HEK293 (cell line): ENCODE data around the gene ALDH16A1.

ENCODE experiments used
- CTCF ChIA-PET: fragments of 350-600 bp; formaldehyde crosslinking; extraction: SDS; loops from one replicate; lab custom pipeline; 2021; ENCODE audit warnings: antibody characterized with exemption; lab: Yijun Ruan, JAX
- POLR2A ChIA-PET: fragments of 300-600 bp; formaldehyde crosslinking; extraction: SDS; loops from one replicate; lab custom pipeline; 2020; ENCODE audit warnings: antibody characterized with exemption, inconsistent platforms; lab: Yijun Ruan, JAX
- H3K27ac ChIP-seq: fragments of 200-500 bp; sonication (Bioruptor generic); 2 replicates; pipeline ENCODE4 v1.5.1; 2014; ENCODE audit warnings: low read depth, low read length, control low read depth, inconsistent platforms; ENCODE audit errors: extremely low read depth
- H3K36me3 ChIP-seq, 2 experiments: fragments of 200-500 bp in 1 of 2; sonication (Bioruptor generic) in 1 of 2; 1 replicate in 1 of 2; 2 replicates in 1 of 2; pipeline ENCODE4 v1.5.1; 2014 to 2017; ENCODE audit warnings: inconsistent platforms in 2 of 2, low read length in 2 of 2; ENCODE audit not compliant: control insufficient read depth in 2 of 2, insufficient read depth in 1 of 2
- H3K4me1 ChIP-seq: fragments of 200-500 bp; sonication (Bioruptor generic); 2 replicates; pipeline ENCODE4 v1.5.1; 2014; ENCODE audit warnings: mild to moderate bottlenecking, low read length, inconsistent platforms; ENCODE audit not compliant: control insufficient read depth, insufficient read depth
- H3K4me3 ChIP-seq: 2 replicates; pipeline ENCODE4 v1.5.1; 2011; ENCODE audit warnings: low read depth, mild to moderate bottlenecking, control low read depth, low read length, moderate library complexity
- H3K9me3 ChIP-seq: fragments of 200-500 bp; sonication (Bioruptor generic); 2 replicates; pipeline ENCODE4 v1.5.1; 2014; ENCODE audit warnings: low read depth, low read length, inconsistent platforms; ENCODE audit not compliant: control insufficient read depth, insufficient read depth
- EGR2 ChIP-seq: fragments of 450-650 bp; formaldehyde crosslinking; IDR thresholded peaks from 2 replicates; pipeline ENCODE4 v1.5.1; 2016; ENCODE audit warnings: low read depth, missing biosample characterization, missing genetic modification characterization
- GLIS1 ChIP-seq: fragments of 450-650 bp; formaldehyde crosslinking; IDR thresholded peaks from 2 replicates; pipeline ENCODE4 v1.5.1; 2016; ENCODE audit warnings: missing biosample characterization, missing genetic modification characterization
- KLF16 ChIP-seq: fragments of 450-650 bp; formaldehyde crosslinking; IDR thresholded peaks from 2 replicates; pipeline ENCODE4 v1.5.1; 2017; ENCODE audit warnings: missing biosample characterization, missing genetic modification characterization
- SP3 ChIP-seq: fragments of 450-650 bp; formaldehyde crosslinking; IDR thresholded peaks from 2 replicates; pipeline ENCODE4 v1.5.1; 2016; ENCODE audit warnings: missing biosample characterization, missing genetic modification characterization
- ZBTB21 ChIP-seq: fragments of 450-650 bp; formaldehyde crosslinking; IDR thresholded peaks from 2 replicates; pipeline ENCODE4 v1.5.1; 2017; ENCODE audit warnings: missing biosample characterization, missing genetic modification characterization
- ZFHX2 ChIP-seq: fragments of 450-650 bp; formaldehyde crosslinking; conservative IDR thresholded peaks from 2 replicates; pipeline ENCODE4 v1.5.1; 2016; ENCODE audit warnings: missing biosample characterization, missing genetic modification characterization
- ZIC2 ChIP-seq: fragments of 450-650 bp; formaldehyde crosslinking; IDR thresholded peaks from 2 replicates; pipeline ENCODE4 v1.5.1; 2016; ENCODE audit warnings: missing biosample characterization, missing genetic modification characterization
- ZNF133 ChIP-seq: fragments of 450-650 bp; formaldehyde crosslinking; IDR thresholded peaks from 2 replicates; pipeline ENCODE4 v1.5.1; 2016; ENCODE audit warnings: missing biosample characterization, missing genetic modification characterization
- ZNF146 ChIP-seq: fragments of 450-650 bp; formaldehyde crosslinking; IDR thresholded peaks from 2 replicates; pipeline ENCODE4 v1.5.1; 2016; ENCODE audit warnings: missing biosample characterization, missing genetic modification characterization
- ZNF211 ChIP-seq: fragments of 450-650 bp; formaldehyde crosslinking; IDR thresholded peaks from 2 replicates; pipeline ENCODE4 v1.5.1; 2016; ENCODE audit warnings: low read depth, missing biosample characterization, missing genetic modification characterization
- ZNF292 ChIP-seq: fragments of 450-650 bp; formaldehyde crosslinking; IDR thresholded peaks from 2 replicates; pipeline ENCODE4 v1.5.1; 2016; ENCODE audit warnings: low read depth, missing biosample characterization, missing genetic modification characterization, borderline replicate concordance
- ZNF354C ChIP-seq: fragments of 450-650 bp; formaldehyde crosslinking; IDR thresholded peaks from 2 replicates; pipeline ENCODE4 v1.5.1; 2016; ENCODE audit warnings: missing biosample characterization, missing genetic modification characterization, low read depth, borderline replicate concordance
- ZNF394 ChIP-seq: fragments of 450-650 bp; formaldehyde crosslinking; IDR thresholded peaks from 2 replicates; pipeline ENCODE4 v1.5.1; 2016; ENCODE audit warnings: missing biosample characterization, missing genetic modification characterization, mild to moderate bottlenecking, moderate library complexity, borderline replicate concordance
- ZNF501 ChIP-seq: fragments of 450-650 bp; formaldehyde crosslinking; IDR thresholded peaks from 2 replicates; pipeline ENCODE4 v1.5.1; 2016; ENCODE audit warnings: missing biosample characterization, missing genetic modification characterization
- ZNF529 ChIP-seq: fragments of 450-650 bp; formaldehyde crosslinking; IDR thresholded peaks from 2 replicates; pipeline ENCODE4 v1.5.1; 2017; ENCODE audit warnings: missing genetic modification characterization, missing biosample characterization; ENCODE audit not compliant: insufficient replicate concordance
- ZNF555 ChIP-seq: fragments of 450-650 bp; formaldehyde crosslinking; conservative IDR thresholded peaks from 2 replicates; pipeline ENCODE4 v1.5.1; 2017; ENCODE audit warnings: missing biosample characterization, mild to moderate bottlenecking, missing genetic modification characterization, inconsistent platforms
- ZNF560 ChIP-seq: fragments of 450-650 bp; formaldehyde crosslinking; IDR thresholded peaks from 2 replicates; pipeline ENCODE4 v1.5.1; 2017; ENCODE audit warnings: missing biosample characterization, missing genetic modification characterization, borderline replicate concordance
- ZNF660 ChIP-seq: fragments of 450-650 bp; IDR thresholded peaks from 2 replicates; pipeline ENCODE4 v1.5.1; 2018; ENCODE audit warnings: missing biosample characterization, mild to moderate bottlenecking, missing genetic modification characterization
- ZNF785 ChIP-seq: fragments of 450-650 bp; formaldehyde crosslinking; IDR thresholded peaks from 2 replicates; pipeline ENCODE4 v1.5.1; 2016; ENCODE audit warnings: missing biosample characterization, missing genetic modification characterization
- TF ChIP-seq, protein P1 (sequence below): fragments of 450-650 bp; formaldehyde crosslinking; IDR thresholded peaks from 2 replicates; pipeline ENCODE4 v1.5.1; 2016; ENCODE audit warnings: missing biosample characterization, missing genetic modification characterization
- TF ChIP-seq, protein P2 (sequence below): fragments of 450-650 bp; formaldehyde crosslinking; IDR thresholded peaks from 2 replicates; pipeline ENCODE4 v1.5.1; 2016; ENCODE audit warnings: missing biosample characterization, missing genetic modification characterization
- TF ChIP-seq, protein P3 (sequence below): fragments of 450-650 bp; formaldehyde crosslinking; IDR thresholded peaks from 2 replicates; pipeline ENCODE4 v1.5.1; 2016; ENCODE audit warnings: missing biosample characterization, missing genetic modification characterization

ALDH16A1 gene

DNA sequence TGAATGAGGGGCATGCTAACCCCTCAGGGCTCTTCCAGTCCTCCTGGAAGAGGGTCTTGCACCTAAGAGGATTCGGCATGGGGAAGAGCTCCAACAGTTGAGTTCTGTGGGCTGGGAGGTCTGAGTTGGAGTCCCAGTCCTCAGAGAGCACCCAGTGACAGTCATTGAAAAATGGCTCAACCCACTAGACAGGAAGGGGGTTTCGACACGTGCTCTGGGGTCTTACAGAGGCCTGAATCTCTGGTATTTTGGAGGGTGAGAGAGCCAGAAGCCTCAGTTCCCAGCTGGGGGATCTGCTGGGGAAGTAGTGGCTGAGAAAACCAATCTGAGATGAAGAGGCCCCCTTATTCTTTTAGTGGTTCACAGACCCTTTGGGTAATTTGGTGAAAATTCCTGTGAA lies 38.8 kb upstream of the ALDH16A1 start:
- H3K9me3 ChIP-seq: no peaks in the 10 kb centered on the region
- TF ChIP-seq, protein P1, sequence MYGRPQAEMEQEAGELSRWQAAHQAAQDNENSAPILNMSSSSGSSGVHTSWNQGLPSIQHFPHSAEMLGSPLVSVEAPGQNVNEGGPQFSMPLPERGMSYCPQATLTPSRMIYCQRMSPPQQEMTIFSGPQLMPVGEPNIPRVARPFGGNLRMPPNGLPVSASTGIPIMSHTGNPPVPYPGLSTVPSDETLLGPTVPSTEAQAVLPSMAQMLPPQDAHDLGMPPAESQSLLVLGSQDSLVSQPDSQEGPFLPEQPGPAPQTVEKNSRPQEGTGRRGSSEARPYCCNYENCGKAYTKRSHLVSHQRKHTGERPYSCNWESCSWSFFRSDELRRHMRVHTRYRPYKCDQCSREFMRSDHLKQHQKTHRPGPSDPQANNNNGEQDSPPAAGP (tag by site-specific recombination): no peak
- TF ChIP-seq ZNF660 (tag by site-specific recombination): no peak
- TF ChIP-seq ZNF785: no peak
- TF ChIP-seq SP3 (tag by site-specific recombination): no peak
- no peak for TF ChIP-seq ZNF292 (tag by site-specific recombination)
- no peaks in the 10 kb centered on the region for H3K36me3 ChIP-seq
- no peak overlapping the region for H3K4me3 ChIP-seq
- ChIA-PET POLR2A (no interaction called here), CTCF (interaction anchor here (1.9 to 6.9 kb wide), 2 partner anchors 6 to 22 kb away, joined by 12 to 28 read pairs; no protein-coding TSS in a partner anchor)
- H3K27ac ChIP-seq: no peak overlapping the region
- H3K4me1 ChIP-seq: no peaks in the 10 kb centered on the region

DNA sequence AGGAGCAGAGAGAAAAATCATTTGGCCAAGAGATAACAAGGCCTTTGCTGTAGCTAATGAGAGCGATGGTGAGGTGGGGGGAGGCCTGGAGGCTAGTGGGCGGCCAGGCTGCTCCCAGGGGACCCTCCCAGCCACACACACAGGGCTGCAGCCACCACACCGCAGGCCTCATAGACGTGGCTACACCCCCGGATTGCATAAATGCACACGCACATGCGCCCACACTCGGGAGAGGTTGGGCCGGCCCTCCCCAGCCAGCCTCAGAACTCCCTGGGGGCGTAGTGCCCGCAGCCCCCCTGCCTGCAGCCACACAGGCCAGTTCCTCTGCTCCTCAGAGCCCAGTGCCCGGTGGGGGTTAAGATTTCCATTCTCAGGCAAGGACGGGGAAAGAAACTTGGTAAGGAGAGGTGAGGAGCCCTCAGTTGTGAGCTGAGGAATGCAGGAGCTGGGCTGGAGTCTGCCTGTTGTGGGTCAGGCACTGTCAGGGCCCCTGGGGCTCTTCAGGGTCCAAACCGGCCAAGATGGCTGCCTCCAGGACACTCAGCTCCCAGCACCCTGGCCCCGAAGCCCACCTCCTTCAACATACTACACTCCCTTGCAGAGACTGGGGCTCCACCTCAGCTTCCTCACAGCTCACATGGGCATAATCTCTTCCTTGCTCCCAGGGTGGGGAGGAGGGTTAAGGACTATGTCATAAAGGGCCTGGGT lies 37.8 kb upstream of the ALDH16A1 start:
- ChIA-PET POLR2A (interaction anchor here (1.1 kb wide), 1 partner anchor 38 kb away, joined by 3 read pairs; the partner anchor contains the start of gene ALDH16A1), CTCF (interaction anchor here (0.6 to 1.8 kb wide), 3 partner anchors 9 to 31 kb away, joined by 3 to 6 read pairs (median 4); no protein-coding TSS in a partner anchor)
- no peak overlapping the region for H3K4me3 ChIP-seq
- H3K9me3 ChIP-seq: no peaks in the 10 kb centered on the region
- H3K27ac ChIP-seq: no peak overlapping the region
- H3K36me3 ChIP-seq: no peaks in the 10 kb centered on the region
- no peak for TF ChIP-seq ZNF211
- peak; percentile 44 for TF ChIP-seq GLIS1 (tag by site-specific recombination)
- peak; percentile 99 for TF ChIP-seq ZFHX2
- TF ChIP-seq ZNF555: no peak
- peak; percentile 98 for TF ChIP-seq EGR2 (tag by site-specific recombination)
- no peak for TF ChIP-seq ZNF146
- TF ChIP-seq ZBTB21 (tag by site-specific recombination): no peak
- peak; percentile 59 for TF ChIP-seq ZIC2 (tag by site-specific recombination)
- no peak for TF ChIP-seq ZNF529 (tag by site-specific recombination)
- TF ChIP-seq ZNF354C (tag by site-specific recombination): no peak
- TF ChIP-seq ZNF394 (tag by site-specific recombination): no peak
- TF ChIP-seq, protein P2, sequence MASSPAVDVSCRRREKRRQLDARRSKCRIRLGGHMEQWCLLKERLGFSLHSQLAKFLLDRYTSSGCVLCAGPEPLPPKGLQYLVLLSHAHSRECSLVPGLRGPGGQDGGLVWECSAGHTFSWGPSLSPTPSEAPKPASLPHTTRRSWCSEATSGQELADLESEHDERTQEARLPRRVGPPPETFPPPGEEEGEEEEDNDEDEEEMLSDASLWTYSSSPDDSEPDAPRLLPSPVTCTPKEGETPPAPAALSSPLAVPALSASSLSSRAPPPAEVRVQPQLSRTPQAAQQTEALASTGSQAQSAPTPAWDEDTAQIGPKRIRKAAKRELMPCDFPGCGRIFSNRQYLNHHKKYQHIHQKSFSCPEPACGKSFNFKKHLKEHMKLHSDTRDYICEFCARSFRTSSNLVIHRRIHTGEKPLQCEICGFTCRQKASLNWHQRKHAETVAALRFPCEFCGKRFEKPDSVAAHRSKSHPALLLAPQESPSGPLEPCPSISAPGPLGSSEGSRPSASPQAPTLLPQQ (tag by site-specific recombination): no peak
- no peak for TF ChIP-seq ZNF560 (tag by site-specific recombination)
- TF ChIP-seq, protein P3, sequence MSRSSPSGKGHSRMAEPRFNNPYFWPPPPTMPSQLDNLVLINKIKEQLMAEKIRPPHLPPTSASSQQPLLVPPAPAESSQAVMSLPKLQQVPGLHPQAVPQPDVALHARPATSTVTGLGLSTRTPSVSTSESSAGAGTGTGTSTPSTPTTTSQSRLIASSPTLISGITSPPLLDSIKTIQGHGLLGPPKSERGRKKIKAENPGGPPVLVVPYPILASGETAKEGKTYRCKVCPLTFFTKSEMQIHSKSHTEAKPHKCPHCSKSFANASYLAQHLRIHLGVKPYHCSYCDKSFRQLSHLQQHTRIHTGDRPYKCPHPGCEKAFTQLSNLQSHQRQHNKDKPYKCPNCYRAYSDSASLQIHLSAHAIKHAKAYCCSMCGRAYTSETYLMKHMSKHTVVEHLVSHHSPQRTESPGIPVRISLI (tag by site-specific recombination): no peak
- TF ChIP-seq ZNF501 (tag by site-specific recombination): no peak
- no peak for TF ChIP-seq KLF16 (tag by site-specific recombination)
- no peak for TF ChIP-seq ZNF133
- no peaks in the 10 kb centered on the region for H3K4me1 ChIP-seq
